Duodenal mucosa (tissue), 2 donors: Measurements from ENCODE around the gene MACF1.

Experiments used
- H3K27ac ChIP-seq: one replicate; pipeline ENCODE4 v1.7.0; 2013; ENCODE audit warnings: low read depth, low read length
- H3K27me3 ChIP-seq, 2 donors: one replicate each; pipeline ENCODE4 v1.7.0; 2013; ENCODE audit warnings: low read length in 2 of 2, control low read depth in 1 of 2; ENCODE audit not compliant: insufficient read depth in 2 of 2, control insufficient read depth in 1 of 2
- H3K36me3 ChIP-seq, 2 donors: one replicate each; pipeline ENCODE4 v1.7.0; 2013; ENCODE audit warnings: low read length in 2 of 2, control low read depth in 1 of 2; ENCODE audit not compliant: insufficient read depth in 2 of 2, control insufficient read depth in 1 of 2
- H3K4me1 ChIP-seq, 2 donors: one replicate each; pipeline ENCODE4 v1.7.0; 2013; ENCODE audit warnings: low read length in 2 of 2, control low read depth in 1 of 2; ENCODE audit not compliant: insufficient read depth in 2 of 2, control insufficient read depth in 1 of 2
- H3K4me3 ChIP-seq, 2 donors: one replicate each; pipeline ENCODE4 v1.7.0; 2013; ENCODE audit warnings: low read length in 2 of 2, low read depth in 1 of 2
- H3K9ac ChIP-seq, 2 donors: one replicate each; pipeline ENCODE4 v1.7.0; 2013; ENCODE audit warnings: low read length in 2 of 2, low read depth in 1 of 2
- H3K9me3 ChIP-seq, 2 donors: one replicate each; pipeline ENCODE4 v1.7.0; 2013; ENCODE audit warnings: low read length in 2 of 2, control low read depth in 1 of 2; ENCODE audit not compliant: control insufficient read depth in 1 of 2

MACF1 gene

DNA sequence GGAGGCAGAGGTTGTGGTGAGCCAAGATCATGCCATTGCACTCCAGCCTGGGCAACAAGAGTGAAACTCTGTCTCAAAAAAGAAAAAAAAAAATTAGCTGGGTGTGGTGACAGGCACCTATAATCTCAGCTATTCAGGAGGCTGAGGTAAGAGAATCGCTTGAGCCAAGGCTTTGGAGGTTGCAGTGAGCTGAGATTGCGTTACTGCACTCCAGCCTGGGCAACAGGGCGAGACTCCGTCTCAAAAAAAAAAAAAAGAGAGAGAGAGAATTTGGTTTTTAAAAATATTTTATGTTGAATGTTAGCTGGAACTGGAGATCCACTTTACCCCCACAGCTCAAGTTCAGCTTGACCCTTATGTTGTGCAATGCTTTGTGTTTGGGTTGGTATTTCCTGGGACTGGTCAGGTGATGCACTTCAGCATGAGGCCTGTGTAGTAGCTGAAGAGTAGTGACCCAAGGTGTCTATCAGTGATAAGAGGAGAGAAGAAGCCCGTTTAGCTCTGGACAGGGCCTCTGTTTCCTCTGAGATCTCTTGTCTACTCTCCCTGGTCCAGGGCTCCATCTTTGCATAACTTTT, 36.8 kb upstream of the MACF1 start:
- Histone ChIP-seq H3K27me3 (no peaks in the 10 kb centered on the region), H3K27ac (no peak overlapping the region), H3K4me1 (peaks cover 0 to 7% of the 10 kb centered on the region in 2 donors), H3K36me3 (no peaks in the 10 kb centered on the region), H3K4me3 (no peak overlapping the region), H3K9ac (no peak overlapping the region), H3K9me3 (no peaks in the 10 kb centered on the region)

DNA sequence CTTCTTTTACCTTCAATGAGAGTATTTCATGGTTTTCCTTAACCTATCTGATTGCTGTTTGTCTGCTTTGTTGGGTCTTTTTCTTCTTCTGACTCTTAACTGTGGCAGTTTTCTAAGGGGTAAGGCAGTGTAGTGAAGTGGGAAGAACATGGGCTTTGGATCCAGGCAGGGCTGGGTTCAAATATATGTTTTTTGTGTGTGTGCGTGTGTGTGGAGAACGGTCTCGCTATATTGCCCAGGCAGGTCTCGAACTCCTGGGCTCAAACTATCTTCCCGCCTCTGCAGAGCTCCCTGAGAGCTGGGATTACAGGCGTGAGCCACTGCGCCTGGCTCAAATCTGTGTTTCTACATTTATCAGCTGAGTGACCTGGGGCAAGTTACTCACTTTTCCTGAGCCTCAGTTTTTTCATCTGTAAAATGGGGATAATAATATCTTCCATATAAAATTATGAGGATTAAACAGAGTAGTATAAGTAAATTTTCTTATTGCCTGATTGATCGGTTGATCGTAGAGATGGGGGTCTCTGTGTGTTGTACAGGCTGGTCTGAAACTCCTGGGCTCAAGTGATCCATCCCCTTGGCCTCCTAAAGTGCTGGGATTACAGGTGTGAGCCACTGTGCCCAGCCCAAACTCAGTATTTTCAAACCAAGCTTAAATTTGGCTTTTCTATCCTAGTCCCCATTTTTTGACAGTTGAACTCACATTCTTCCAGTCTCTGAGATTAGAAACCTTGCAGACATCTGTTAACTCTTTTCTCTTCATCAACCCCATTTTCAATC, 36.0 kb upstream of the MACF1 start:
- H3K4me3 ChIP-seq: no peak overlapping the region
- no peaks in the 10 kb centered on the region for H3K36me3 ChIP-seq
- no peaks in the 10 kb centered on the region for H3K27me3 ChIP-seq
- no peak overlapping the region for H3K9ac ChIP-seq
- H3K9me3 ChIP-seq: no peaks in the 10 kb centered on the region
- peaks cover 3 to 7% of the 10 kb centered on the region in 2 donors for H3K4me1 ChIP-seq
- H3K27ac ChIP-seq: no peak overlapping the region

DNA sequence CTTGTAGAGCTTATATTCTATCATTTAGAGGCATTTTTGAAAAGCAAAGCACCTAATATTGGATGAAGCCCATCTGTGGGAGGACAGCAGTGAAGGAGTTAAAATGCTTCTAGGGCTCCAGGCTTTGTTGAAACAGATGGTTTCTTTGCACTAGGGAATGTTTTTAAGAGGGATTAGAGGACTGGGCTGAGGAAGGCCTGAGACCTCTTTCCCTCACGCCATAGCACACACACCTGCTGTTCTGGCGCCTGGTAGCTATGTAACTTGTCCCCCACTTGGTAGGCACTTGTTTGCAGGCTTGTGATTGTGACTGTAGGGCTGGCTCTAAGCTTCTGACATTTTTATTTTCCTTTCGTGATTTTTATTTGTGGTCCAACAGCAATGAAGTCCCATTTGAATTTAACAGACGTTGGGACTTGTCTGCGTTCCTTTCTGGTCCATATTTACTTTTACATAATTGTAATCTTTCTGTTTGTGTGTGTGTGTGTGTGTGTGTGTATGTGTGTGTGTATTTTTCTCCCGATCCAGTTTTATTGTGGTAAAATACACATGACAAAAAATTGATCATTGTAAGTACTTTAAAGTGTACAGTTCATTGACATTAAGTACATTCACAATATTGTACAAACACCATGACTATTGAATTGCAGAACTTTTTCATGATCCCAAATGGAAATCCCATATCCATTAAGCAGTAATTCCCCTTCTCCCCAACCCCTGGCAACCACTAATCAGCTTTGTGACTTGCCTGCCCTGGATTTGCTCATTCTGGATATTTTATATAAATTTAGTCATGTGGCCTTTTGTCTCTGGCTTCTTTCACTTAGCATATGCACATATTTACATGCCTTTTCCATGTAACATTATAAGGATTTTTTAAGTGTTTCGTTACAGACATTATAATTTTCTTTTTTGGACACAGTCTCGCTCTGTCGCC, 33.5 kb upstream of the MACF1 start:
- Histone ChIP-seq H3K27me3 (no peaks in the 10 kb centered on the region), H3K9me3 (no peaks in the 10 kb centered on the region), H3K27ac (no peak overlapping the region), H3K36me3 (no peaks in the 10 kb centered on the region), H3K4me1 (peaks cover 3% of the 10 kb centered on the region in 2 donors), H3K9ac (no peak overlapping the region), H3K4me3 (no peak overlapping the region)

DNA sequence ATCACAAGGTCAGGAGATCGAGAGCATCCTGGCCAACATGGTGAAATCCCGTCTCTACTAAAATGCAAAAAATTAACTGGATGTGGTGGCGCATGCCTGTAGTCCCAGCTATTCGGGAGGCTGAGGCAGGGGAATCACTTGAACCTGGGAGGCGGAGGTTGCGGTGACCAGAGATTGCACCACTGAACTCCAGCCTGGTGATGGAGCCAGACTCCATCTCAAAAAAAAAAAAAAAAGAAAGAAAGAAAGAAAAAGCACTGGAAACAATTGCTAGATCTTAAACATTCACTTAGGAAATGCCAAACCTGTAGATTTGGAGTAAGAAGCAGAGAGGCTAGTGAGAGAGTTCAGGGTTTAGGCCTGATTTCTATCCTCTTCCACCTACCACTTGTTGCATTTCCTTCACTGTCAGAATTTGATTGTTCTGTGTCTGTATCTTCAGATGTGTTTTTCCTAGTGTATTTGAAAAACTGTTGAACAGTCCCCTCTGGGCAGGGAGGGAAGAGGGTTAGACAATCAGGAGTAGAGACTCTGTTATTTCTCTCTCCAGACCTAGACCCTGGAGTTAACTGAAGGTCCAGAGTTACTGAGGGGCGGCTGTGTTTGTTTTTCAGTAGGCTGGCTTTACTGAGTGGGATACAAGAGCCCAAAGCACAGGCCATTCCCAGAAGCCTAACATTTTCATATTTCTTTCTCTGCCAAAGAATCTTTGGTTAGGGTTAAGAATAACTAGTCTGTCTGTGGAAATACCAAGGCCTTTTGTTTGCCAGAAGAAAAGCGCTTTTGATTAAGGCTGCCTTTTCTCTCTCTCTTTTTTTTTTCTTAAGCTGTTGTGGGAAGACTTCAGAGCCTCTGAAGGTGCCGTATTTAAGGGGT, 31.1 kb upstream of the MACF1 start:
- no peaks in the 10 kb centered on the region for H3K36me3 ChIP-seq
- no peak overlapping the region for H3K27ac ChIP-seq
- no peak overlapping the region for H3K4me3 ChIP-seq
- H3K4me1 ChIP-seq: peaks cover 3 to 4% of the 10 kb centered on the region in 2 donors
- H3K27me3 ChIP-seq: no peaks in the 10 kb centered on the region
- no peaks in the 10 kb centered on the region for H3K9me3 ChIP-seq
- no peak overlapping the region for H3K9ac ChIP-seq

DNA sequence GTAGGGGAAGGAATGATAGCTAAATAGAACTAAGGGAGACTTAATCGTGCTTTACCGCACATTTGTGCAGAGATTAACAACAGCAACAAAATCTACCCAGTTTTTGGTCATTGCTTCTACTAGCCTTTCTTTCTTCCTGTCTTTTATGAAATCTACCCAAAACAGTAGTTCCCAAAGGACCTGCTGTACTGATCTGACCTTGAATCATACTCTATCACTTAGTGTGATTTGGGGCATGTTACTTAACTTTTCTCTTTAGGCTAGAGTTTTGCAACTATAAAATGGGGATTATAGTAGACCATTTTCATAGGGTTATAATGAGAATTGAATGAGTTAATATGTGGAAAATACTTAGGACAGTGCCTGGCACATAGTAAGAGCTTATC, 30.5 kb upstream of the MACF1 start:
- no peak overlapping the region for H3K4me3 ChIP-seq
- H3K9me3 ChIP-seq: no peaks in the 10 kb centered on the region
- peak overlapping the region; percentile 17 for H3K27ac ChIP-seq
- no peak overlapping the region for H3K9ac ChIP-seq
- H3K27me3 ChIP-seq: no peaks in the 10 kb centered on the region
- no peaks in the 10 kb centered on the region for H3K36me3 ChIP-seq
- H3K4me1 ChIP-seq: peaks cover 10% of the 10 kb centered on the region in 2 donors

DNA sequence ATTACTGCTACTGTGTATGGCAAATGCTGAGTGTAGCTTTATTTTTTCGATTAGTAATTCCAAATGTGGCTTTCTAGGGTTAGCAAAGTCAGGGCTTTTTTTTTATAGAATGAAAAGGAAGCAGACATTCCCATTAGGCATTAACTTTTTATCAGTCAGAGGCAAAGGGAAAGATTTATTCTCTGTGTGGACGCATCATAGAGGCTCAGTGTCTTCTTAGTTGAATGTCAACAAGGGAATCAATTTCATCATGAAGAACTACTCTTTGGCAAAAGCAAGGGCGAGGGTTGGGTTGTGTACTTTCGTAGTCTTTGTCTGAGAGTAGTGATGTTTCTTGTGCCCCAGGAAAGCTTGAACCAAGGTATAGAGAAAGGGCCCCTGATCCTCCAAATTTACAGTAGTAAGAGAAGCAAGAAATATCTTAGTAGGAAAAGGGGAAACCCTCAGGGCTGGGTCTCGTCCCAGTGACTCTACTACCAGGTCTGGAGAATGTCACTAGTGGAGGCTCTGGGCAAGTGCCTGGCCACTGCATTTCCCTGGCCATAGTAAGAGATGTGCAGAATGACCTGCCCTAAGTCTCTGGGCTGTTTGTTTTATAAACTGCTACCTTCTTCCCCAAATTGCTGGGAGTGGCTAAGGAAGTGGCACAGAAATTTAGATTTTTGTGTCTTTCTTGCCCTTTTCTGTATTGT, 30.0 kb upstream of the MACF1 start:
- peaks cover 14% of the 10 kb centered on the region in 2 donors for H3K4me1 ChIP-seq
- H3K27me3 ChIP-seq: no peaks in the 10 kb centered on the region
- H3K4me3 ChIP-seq: no peak overlapping the region
- H3K36me3 ChIP-seq: no peaks in the 10 kb centered on the region
- no peak overlapping the region for H3K9ac ChIP-seq
- no peak overlapping the region for H3K27ac ChIP-seq
- H3K9me3 ChIP-seq: no peaks in the 10 kb centered on the region

DNA sequence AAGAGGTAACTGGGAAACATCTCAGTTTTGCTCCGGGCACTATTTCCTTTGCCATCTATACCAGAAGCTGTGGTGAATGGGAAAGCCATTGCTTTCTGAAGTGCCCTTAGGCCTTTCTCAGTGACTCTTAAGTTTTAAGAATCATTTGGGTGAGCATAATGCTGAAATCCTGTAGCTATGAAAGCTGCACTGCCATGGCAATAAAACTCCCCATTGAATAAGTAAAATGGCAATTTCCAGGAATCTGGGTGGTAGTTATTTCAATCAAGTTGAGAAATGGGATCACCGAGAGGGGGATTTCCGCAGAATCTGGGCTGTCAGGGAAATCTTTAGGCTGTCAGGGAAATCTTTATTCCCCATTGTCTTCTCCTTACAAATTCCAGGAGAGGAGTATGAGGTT, 26.8 kb upstream of the MACF1 start:
- no peaks in the 10 kb centered on the region for H3K36me3 ChIP-seq
- no peak overlapping the region for H3K27ac ChIP-seq
- H3K4me1 ChIP-seq: peaks cover 14% of the 10 kb centered on the region in 2 donors
- no peaks in the 10 kb centered on the region for H3K27me3 ChIP-seq
- H3K4me3 ChIP-seq: no peak overlapping the region
- H3K9me3 ChIP-seq: no peaks in the 10 kb centered on the region
- no peak overlapping the region for H3K9ac ChIP-seq

DNA sequence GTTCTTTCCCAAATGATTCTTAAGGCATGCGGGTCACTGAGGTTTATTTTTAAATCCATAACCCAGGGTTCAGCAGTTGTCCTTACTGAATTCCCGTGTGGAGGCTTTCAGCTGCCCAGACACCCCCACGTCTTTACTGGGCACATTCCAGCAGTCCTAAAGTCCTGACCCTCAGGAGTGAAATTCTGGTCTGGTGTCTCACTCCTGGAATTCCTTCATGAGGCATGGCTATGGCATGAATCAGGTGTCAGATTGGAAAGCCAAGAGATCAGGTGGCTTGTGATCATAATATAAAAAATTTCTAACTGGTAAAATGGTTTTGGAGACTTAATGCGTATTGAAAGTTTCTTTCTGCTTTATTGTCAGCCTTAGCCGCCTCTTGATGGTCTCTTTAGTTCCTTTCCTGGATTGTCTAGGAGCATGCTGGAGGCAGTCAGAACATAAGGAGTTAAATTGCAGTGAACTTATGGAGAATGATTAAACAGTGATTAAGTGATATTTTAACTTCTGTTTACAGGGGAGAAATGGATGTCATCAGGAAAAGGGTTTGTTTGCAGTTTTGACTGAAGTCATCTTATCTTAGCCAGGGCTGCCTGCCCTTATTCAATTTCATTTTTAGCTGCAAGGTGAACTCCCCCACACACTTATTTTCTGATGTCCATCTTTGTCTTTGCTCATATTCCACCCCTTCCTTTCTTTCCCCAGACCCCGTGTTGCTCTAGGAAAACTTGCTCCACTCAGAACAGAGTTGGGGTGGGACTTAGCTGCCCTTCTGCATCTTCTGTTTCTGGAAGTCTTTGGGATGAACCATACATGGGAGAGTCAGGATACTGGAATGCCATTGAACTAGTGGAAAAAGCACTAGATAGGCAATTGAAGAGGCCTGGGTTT, 25.7 kb upstream of the MACF1 start:
- Histone ChIP-seq H3K9me3 (no peaks in the 10 kb centered on the region), H3K4me1 (peaks cover 12 to 16% of the 10 kb centered on the region in 2 donors), H3K9ac (no peak overlapping the region), H3K36me3 (no peaks in the 10 kb centered on the region), H3K4me3 (no peak overlapping the region), H3K27me3 (no peaks in the 10 kb centered on the region), H3K27ac (no peak overlapping the region)
